NCI-H510A treated with DMSO at 0.1 percent for 48 hours (cell line): ENCODE measurements around the gene CANT1.
"Not testable (repeated sequence)": the region's sequence is repeated elsewhere in the genome, so short reads cannot be mapped to it uniquely, and the experiment has no call there.

Source experiments
- DNase-seq: peaks from one replicate; lab custom pipeline; 2025; lab: John Stamatoyannopoulos, UW

Gene CANT1

GRCh38 chr17:78977681-78977943 is 32.0 kb downstream of the CANT1 start:
- no peak for DNase-seq

GRCh38 chr17:78976907-78977680 is 32.5 kb downstream of the CANT1 start:
- DNase-seq = no peak

- peak; percentile 85 for DNase-seq
Measured at GRCh38 chr17:78974635-78975591, 34.7 kb downstream of the CANT1 start.

GRCh38 chr17:78973792-78974520 is 35.6 kb downstream of the CANT1 start:
- DNase-seq = no peak

GRCh38 chr17:78973196-78973595 is 36.4 kb downstream of the CANT1 start:
- no peak for DNase-seq

- DNase-seq = no peak
Measured at GRCh38 chr17:78972507-78973105, 37.0 kb downstream of the CANT1 start.

GRCh38 chr17:78971756-78972506 is 37.6 kb downstream of the CANT1 start:
- DNase-seq = no peak

- DNase-seq = peak; percentile 86
Measured at GRCh38 chr17:78970834-78971755, 38.5 kb downstream of the CANT1 start.

- no peak for DNase-seq
Measured at GRCh38 chr17:78969865-78970264, 39.7 kb downstream of the CANT1 start.

- no peak for DNase-seq
Measured at GRCh38 chr17:78967782-78968362, 41.7 kb downstream of the CANT1 start.

- no peak for DNase-seq
Measured at GRCh38 chr17:78966910-78967600, 42.5 kb downstream of the CANT1 start.

- DNase-seq = no peak
Measured at GRCh38 chr17:78966123-78966813, 43.3 kb downstream of the CANT1 start.

- peak; percentile 62 for DNase-seq
Measured at GRCh38 chr17:78965491-78965924, 44.1 kb downstream of the CANT1 start.

GRCh38 chr17:78963378-78963777 is 46.2 kb downstream of the CANT1 start:
- no peak for DNase-seq

- DNase-seq = not testable (repeated sequence)
Measured at GRCh38 chr17:78962984-78963348, 46.6 kb downstream of the CANT1 start.

- no peak for DNase-seq
Measured at GRCh38 chr17:78962345-78962983, 47.1 kb downstream of the CANT1 start.

- DNase-seq = no peak
Measured at GRCh38 chr17:78961571-78961970, 48.0 kb downstream of the CANT1 start.

GRCh38 chr17:78960928-78961327 is 48.6 kb downstream of the CANT1 start:
- no peak for DNase-seq
